BLaER1 treated with 17β-estradiol and CSF1 and Interleukin-3, amounts not matched to agents 10 nM and 100 nM (cell line): Measurements from ENCODE around the gene AKR1B1.

Experiments
- H3K27ac ChIP-seq, 11 experiments: shearing (Covaris generic); formaldehyde crosslinking; 2 replicates each; pipeline ENCODE4 v1.8.1; 2022
- H3K27me3 ChIP-seq, 11 experiments: shearing (Covaris generic); formaldehyde crosslinking; 2 replicates each; pipeline ENCODE4 v1.8.1; 2022
- H3K36me3 ChIP-seq, 11 experiments: shearing (Covaris generic); formaldehyde crosslinking; 2 replicates each; pipeline ENCODE4 v1.8.1; 2022
- H3K4me1 ChIP-seq, 10 experiments: shearing (Covaris generic); formaldehyde crosslinking; 2 replicates each; pipeline ENCODE4 v1.8.1; 2022
- H3K4me2 ChIP-seq, 11 experiments: shearing (Covaris generic); formaldehyde crosslinking; 2 replicates each; pipeline ENCODE4 v1.8.1; 2022
- H3K4me3 ChIP-seq, 10 experiments: shearing (Covaris generic); formaldehyde crosslinking; 2 replicates each; pipeline ENCODE4 v1.8.1; 2022
- H3K9ac ChIP-seq, 11 experiments: shearing (Covaris generic); formaldehyde crosslinking; 2 replicates each; pipeline ENCODE4 v1.8.1; 2022
- H3K9me3 ChIP-seq, 11 experiments: shearing (Covaris generic); formaldehyde crosslinking; replicated peaks in 1 of 11; 2 replicates each; pipeline ENCODE4 v1.8.1; 2022
- H4K20me1 ChIP-seq, 11 experiments: shearing (Covaris generic); formaldehyde crosslinking; 2 replicates each; pipeline ENCODE4 v1.8.1; 2022
- Cebpa-rat ChIP-seq, 11 experiments: shearing (Covaris generic); IDR thresholded peaks; 2 replicates each; pipeline ENCODE4 v1.8.1; 2022

Gene AKR1B1

GRCh38 chr7:134425777-134426176 is 33.1 kb downstream of the AKR1B1 start:
- no peak overlapping the region for H3K9ac ChIP-seq
- H3K36me3 ChIP-seq, result no peaks in the 10 kb centered on the region
- no peak overlapping the region for H3K4me2 ChIP-seq
- no peak overlapping the region for H3K27ac ChIP-seq
- H3K4me1 ChIP-seq, result peaks cover 22 to 41% (median 23%) of the 10 kb centered on the region in 10 experiments
- no peak for TF ChIP-seq Cebpa-rat (IDR thresholded peaks at IDR 0.05)
- no peaks in the 10 kb centered on the region for H4K20me1 ChIP-seq
- H3K4me3 ChIP-seq, result no peak overlapping the region
- peaks cover 0 to 8% (median 0%) of the 10 kb centered on the region in 11 experiments; a peak in 2 of 22 replicates for H3K9me3 ChIP-seq
- H3K27me3 ChIP-seq, result no peaks in the 10 kb centered on the region

- H3K4me1 ChIP-seq, result peaks cover 26 to 51% (median 44%) of the 10 kb centered on the region in 10 experiments
- H4K20me1 ChIP-seq, result no peaks in the 10 kb centered on the region
- peak overlapping the region; percentile 45 to 93 (median 84) for H3K4me2 ChIP-seq
- H3K9ac ChIP-seq, result peak overlapping the region in 1 of 11 experiments; percentile 54; a peak in 4 of 22 replicates
- H3K27ac ChIP-seq, result peak overlapping the region in 5 of 11 experiments; percentile 22 to 82 (median 40); a peak in 5 of 22 replicates
- H3K4me3 ChIP-seq, result no peak overlapping the region
- TF ChIP-seq Cebpa-rat (IDR thresholded peaks at IDR 0.05), result no peak
- peaks cover 0 to 9% (median 0%) of the 10 kb centered on the region in 11 experiments; a peak in 6 of 22 replicates for H3K9me3 ChIP-seq
- no peaks in the 10 kb centered on the region for H3K27me3 ChIP-seq
- no peaks in the 10 kb centered on the region for H3K36me3 ChIP-seq
These were observed 36.3 kb downstream of the AKR1B1 start for GRCh38 chr7:134422638-134423037.

GRCh38 chr7:134422008-134422407 is 36.9 kb downstream of the AKR1B1 start:
- H3K9ac ChIP-seq, result peak overlapping the region in 3 of 11 experiments; percentile 21 to 76 (median 27); a peak in 2 of 22 replicates
- peaks cover 0 to 9% (median 0%) of the 10 kb centered on the region in 11 experiments; a peak in 6 of 22 replicates for H3K9me3 ChIP-seq
- no peaks in the 10 kb centered on the region for H3K27me3 ChIP-seq
- H3K36me3 ChIP-seq, result no peaks in the 10 kb centered on the region
- H3K4me2 ChIP-seq, result peak overlapping the region; percentile 7 to 93 (median 84); a peak in 21 of 22 replicates
- no peak for TF ChIP-seq Cebpa-rat (IDR thresholded peaks at IDR 0.05)
- H3K27ac ChIP-seq, result peak overlapping the region in 4 of 11 experiments; percentile 82 to 85 (median 84); a peak in 8 of 22 replicates
- H3K4me1 ChIP-seq, result peaks cover 26 to 51% (median 44%) of the 10 kb centered on the region in 10 experiments
- H4K20me1 ChIP-seq, result no peaks in the 10 kb centered on the region
- H3K4me3 ChIP-seq, result no peak overlapping the region; a peak in 1 of 20 replicates

- Histone ChIP-seq H3K4me1 (peaks cover 26 to 51% (median 44%) of the 10 kb centered on the region in 10 experiments), H3K4me3 (peak overlapping the region; percentile 27 to 58 (median 43); a peak in 17 of 20 replicates), H3K36me3 (no peaks in the 10 kb centered on the region), H3K9ac (peak overlapping the region in 9 of 11 experiments; percentile 38 to 76 (median 60); a peak in 15 of 22 replicates), H3K27me3 (no peaks in the 10 kb centered on the region), H3K9me3 (peaks cover 0 to 20% (median 7%) of the 10 kb centered on the region in 11 experiments; a peak in 8 of 22 replicates), H3K4me2 (peak overlapping the region; percentile 76 to 93 (median 87)), H3K27ac (peak overlapping the region in 9 of 11 experiments; percentile 9 to 85 (median 65); a peak in 16 of 22 replicates), H4K20me1 (no peaks in the 10 kb centered on the region)
- TF ChIP-seq Cebpa-rat (IDR thresholded peaks at IDR 0.05), result no peak
These were observed 38.3 kb downstream of the AKR1B1 start for GRCh38 chr7:134420424-134421125.

GRCh38 chr7:134419875-134420274 is 39.0 kb downstream of the AKR1B1 start:
- TF ChIP-seq Cebpa-rat (IDR thresholded peaks at IDR 0.05), result 0 out of 22 replicates have a peak, but pooled peaks of 1 of the 11 experiments have one; percentile 8
- no peaks in the 10 kb centered on the region for H3K27me3 ChIP-seq
- H3K4me3 ChIP-seq, result peak overlapping the region; percentile 27 to 58 (median 43); a peak in 16 of 20 replicates
- H3K27ac ChIP-seq, result peak overlapping the region in 8 of 11 experiments; percentile 47 to 85 (median 74); a peak in 16 of 22 replicates
- no peaks in the 10 kb centered on the region for H4K20me1 ChIP-seq
- peaks cover 26 to 58% (median 47%) of the 10 kb centered on the region in 10 experiments for H3K4me1 ChIP-seq
- peaks cover 0 to 23% (median 8%) of the 10 kb centered on the region in 11 experiments; a peak in 10 of 22 replicates for H3K9me3 ChIP-seq
- no peaks in the 10 kb centered on the region for H3K36me3 ChIP-seq
- H3K4me2 ChIP-seq, result peak overlapping the region; percentile 76 to 93 (median 87)
- H3K9ac ChIP-seq, result peak overlapping the region in 9 of 11 experiments; percentile 38 to 76 (median 60); a peak in 14 of 22 replicates

- peak overlapping the region; percentile 76 to 93 (median 87); a peak in 20 of 22 replicates for H3K4me2 ChIP-seq
- no peaks in the 10 kb centered on the region for H3K36me3 ChIP-seq
- H3K27me3 ChIP-seq, result no peaks in the 10 kb centered on the region
- no peak overlapping the region for H3K9ac ChIP-seq
- TF ChIP-seq Cebpa-rat (IDR thresholded peaks at IDR 0.05), result no peak
- peaks cover 26 to 66% (median 55%) of the 10 kb centered on the region in 10 experiments for H3K4me1 ChIP-seq
- H3K9me3 ChIP-seq, result peaks cover 0 to 28% (median 7%) of the 10 kb centered on the region in 11 experiments; a peak in 10 of 22 replicates
- H3K4me3 ChIP-seq, result no peak overlapping the region
- no peaks in the 10 kb centered on the region for H4K20me1 ChIP-seq
- peak overlapping the region in 5 of 11 experiments; percentile 65 to 85 (median 82); a peak in 10 of 22 replicates for H3K27ac ChIP-seq
These were observed 39.8 kb downstream of the AKR1B1 start for GRCh38 chr7:134419085-134419484.

- H3K9ac ChIP-seq, result no peak overlapping the region
- peak overlapping the region in 3 of 11 experiments; percentile 84 to 91 (median 87); a peak in 4 of 22 replicates for H3K4me2 ChIP-seq
- peak in 2 of 11 experiments; percentile 26 to 57; a peak in 2 of 22 replicates for TF ChIP-seq Cebpa-rat (IDR thresholded peaks at IDR 0.05)
- peaks cover 15 to 57% (median 42%) of the 10 kb centered on the region in 10 experiments for H3K4me1 ChIP-seq
- peaks cover 0 to 24% (median 5%) of the 10 kb centered on the region in 11 experiments; a peak in 9 of 22 replicates for H3K9me3 ChIP-seq
- no peak overlapping the region for H3K4me3 ChIP-seq
- H3K27ac ChIP-seq, result peak overlapping the region in 1 of 11 experiments; percentile 49; a peak in 1 of 22 replicates
- H3K36me3 ChIP-seq, result no peaks in the 10 kb centered on the region
- no peaks in the 10 kb centered on the region for H3K27me3 ChIP-seq
- no peaks in the 10 kb centered on the region for H4K20me1 ChIP-seq
These were observed 43.2 kb downstream of the AKR1B1 start for GRCh38 chr7:134415700-134416099.

- Histone ChIP-seq H3K9ac (no peak overlapping the region), H3K27me3 (no peaks in the 10 kb centered on the region), H3K9me3 (peaks cover 0 to 24% (median 5%) of the 10 kb centered on the region in 11 experiments; a peak in 9 of 22 replicates), H3K4me3 (peak overlapping the region in 1 of 10 experiments; percentile 16; a peak in 1 of 20 replicates), H3K27ac (peak overlapping the region in 4 of 11 experiments; percentile 5 to 52 (median 36); a peak in 3 of 22 replicates), H3K36me3 (no peaks in the 10 kb centered on the region), H3K4me1 (peaks cover 1 to 41% (median 26%) of the 10 kb centered on the region in 10 experiments; a peak in 18 of 20 replicates), H4K20me1 (no peaks in the 10 kb centered on the region), H3K4me2 (peak overlapping the region in 10 of 11 experiments; percentile 5 to 91 (median 68); a peak in 18 of 22 replicates)
- TF ChIP-seq Cebpa-rat (IDR thresholded peaks at IDR 0.05), result no peak
These were observed 44.8 kb downstream of the AKR1B1 start for GRCh38 chr7:134414109-134414508.
